Neural cell (in vitro differentiated cells): ENCODE data around the gene TMEM120A. TPM values are rescaled to one million over a fixed set of nuclear protein-coding genes. Genes with fewer than 3 reads are reported as not detected.

Source experiments
- H2AFZ ChIP-seq: fragments of 200-600, 300-800 bp; sonication (generic), shearing (Covaris generic); 2 replicates; pipeline ENCODE4 v1.6.0; 2014; ENCODE audit warnings: low read depth, mild to moderate bottlenecking, antibody characterized with exemption, low read length, moderate library complexity
- H3F3A ChIP-seq: fragments of 200-600 bp; shearing (Covaris generic); 2 replicates; pipeline ENCODE4 v1.6.1; 2016; ENCODE audit warnings: mild to moderate bottlenecking, moderate library complexity, mixed read lengths, antibody characterized with exemption, low read length; ENCODE audit not compliant: insufficient read depth, poor library complexity, severe bottlenecking
- H3K27ac ChIP-seq: fragments of 200-600, 300-800 bp; sonication (generic), shearing (Covaris generic); 2 replicates; pipeline ENCODE4 v1.5.1; 2014; ENCODE audit warnings: mild to moderate bottlenecking, low read length, moderate library complexity
- H3K27me3 ChIP-seq: fragments of 300-800, 200-600 bp; sonication (generic), shearing (Covaris generic); 2 replicates; pipeline ENCODE4 v1.6.0; 2014; ENCODE audit warnings: mild to moderate bottlenecking, low read depth, low read length, moderate library complexity; ENCODE audit not compliant: insufficient read depth
- H3K36me3 ChIP-seq: fragments of 300-800, 200-600 bp; sonication (generic), shearing (Covaris generic); 2 replicates; pipeline ENCODE4 v1.5.1; 2014; ENCODE audit warnings: mild to moderate bottlenecking, antibody characterized with exemption, low read length, moderate library complexity; ENCODE audit not compliant: insufficient read depth
- H3K4me2 ChIP-seq: fragments of 300-800, 200-600 bp; sonication (generic), shearing (Covaris generic); 2 replicates; pipeline ENCODE4 v1.6.0; 2014; ENCODE audit warnings: mild to moderate bottlenecking, low read length
- H3K4me3 ChIP-seq: fragments of 300-800, 200-600 bp; sonication (generic), shearing (Covaris generic); 2 replicates; pipeline ENCODE4 v1.5.1; 2014; ENCODE audit warnings: mild to moderate bottlenecking, low read length, moderate library complexity
- H3K79me2 ChIP-seq: fragments of 200-600 bp; shearing (Covaris generic); replicated peaks from 2 replicates; pipeline ENCODE4 v1.6.0; 2014; ENCODE audit warnings: mild to moderate bottlenecking, low read length, moderate library complexity; ENCODE audit not compliant: insufficient read depth
- H3K9ac ChIP-seq: fragments of 300-800, 200-600 bp; sonication (generic), shearing (Covaris generic); 2 replicates; pipeline ENCODE4 v1.6.1; 2016; ENCODE audit warnings: mild to moderate bottlenecking, low read length, mixed read lengths
- H3K9me2 ChIP-seq: fragments of 200-600 bp; shearing (Covaris generic); 2 replicates; pipeline ENCODE4 v1.6.1; 2016; ENCODE audit warnings: mild to moderate bottlenecking, low read length, mixed read lengths; ENCODE audit not compliant: insufficient read depth
- H3K9me3 ChIP-seq: fragments of 200-600, 300-800 bp; sonication (generic), shearing (Covaris generic); 2 replicates; pipeline ENCODE4 v1.6.1; 2016; ENCODE audit warnings: mild to moderate bottlenecking, mixed run types, low read length, moderate library complexity, mixed read lengths
- H4K20me1 ChIP-seq: fragments of 200-600 bp; shearing (Covaris generic); 2 replicates; pipeline ENCODE4 v1.6.1; 2016; ENCODE audit warnings: mild to moderate bottlenecking, mixed run types; ENCODE audit not compliant: insufficient read depth
- CTCF ChIP-seq: fragments of 450-650 bp; IDR thresholded peaks from 2 replicates; pipeline ENCODE4 v1.5.1; 2014; ENCODE audit warnings: antibody characterized with exemption, mild to moderate bottlenecking, moderate library complexity; ENCODE audit not compliant: poor library complexity, severe bottlenecking
- EP300 ChIP-seq: fragments of 450-650 bp; conservative IDR thresholded peaks from 2 replicates; pipeline ENCODE4 v1.6.1; 2014; ENCODE audit warnings: antibody characterized with exemption, mild to moderate bottlenecking, moderate library complexity; ENCODE audit not compliant: poor library complexity, severe bottlenecking
- EZH2 ChIP-seq: fragments of 200-600, 300-800 bp; shearing (Covaris generic), sonication (generic); IDR thresholded peaks from 2 replicates; pipeline ENCODE4 v1.6.1; 2014; ENCODE audit warnings: antibody characterized with exemption, low read length, borderline replicate concordance, mild to moderate bottlenecking; ENCODE audit not compliant: insufficient read depth, poor library complexity, severe bottlenecking
- MXI1 ChIP-seq: fragments of 450-650 bp; conservative IDR thresholded peaks from 2 replicates; pipeline ENCODE4 v1.6.1; 2014; ENCODE audit warnings: antibody characterized with exemption, mild to moderate bottlenecking; ENCODE audit not compliant: poor library complexity, severe bottlenecking
- POLR2AphosphoS5 ChIP-seq: IDR thresholded peaks from 2 replicates; pipeline ENCODE4 v1.6.1; 2012
- RAD21 ChIP-seq: fragments of 450-650 bp; conservative IDR thresholded peaks from 2 replicates; pipeline ENCODE4 v1.6.1; 2014; ENCODE audit warnings: antibody characterized with exemption, mild to moderate bottlenecking, moderate library complexity
- REST ChIP-seq: IDR thresholded peaks from 2 replicates; pipeline ENCODE4 v1.6.1; 2012; ENCODE audit warnings: borderline replicate concordance
- SMC3 ChIP-seq: fragments of 450-650 bp; conservative IDR thresholded peaks from 2 replicates; pipeline ENCODE4 v1.6.1; 2014; ENCODE audit warnings: antibody characterized with exemption, mild to moderate bottlenecking, moderate library complexity; ENCODE audit not compliant: poor library complexity
- TAF1 ChIP-seq: IDR thresholded peaks from 2 replicates; pipeline ENCODE4 v1.6.1; 2012; ENCODE audit warnings: low read depth
- polyA plus RNA-seq: library from polyadenylated mRNA; depleted of rRNA; stranded (reverse); fragments of >200 nt; gene quantifications from 2 replicates; pipeline ENCODE4 v1.2.3, GENCODE V29; 2014

The TMEM120A gene
- polyA plus RNA-seq, 1 donor from 2014 or later, result 39.1 TPM

- H3K4me2 ChIP-seq, result no peak overlapping the region
- H3K9ac ChIP-seq, result no peak overlapping the region
- no peak overlapping the region for H3K27ac ChIP-seq
- no peak overlapping the region for H3K4me3 ChIP-seq
- H3K27me3 ChIP-seq, result no peaks in the 10 kb centered on the region
- TF ChIP-seq EP300 (no peak), REST (no peak), CTCF (no peak), RAD21 (no peak), EZH2 (no peak), TAF1 (no peak), MXI1 (no peak)
- no peaks in the 10 kb centered on the region for H3K36me3 ChIP-seq
- no peak overlapping the region for H2AFZ ChIP-seq
- H3F3A ChIP-seq, result no peaks in the 10 kb centered on the region
- no peaks in the 10 kb centered on the region for H3K9me2 ChIP-seq
- H3K79me2 ChIP-seq, result no peaks in the 10 kb centered on the region
- H3K9me3 ChIP-seq, result no peaks in the 10 kb centered on the region
- no peaks in the 10 kb centered on the region for H4K20me1 ChIP-seq
These were observed 13.3 kb downstream of the TMEM120A start for GRCh38 chr7:75981203-75981452.

- Histone ChIP-seq H3K9me3 (no peaks in the 10 kb centered on the region), H3K4me2 (no peak overlapping the region), H3K36me3 (no peaks in the 10 kb centered on the region), H3F3A (no peaks in the 10 kb centered on the region), H4K20me1 (no peaks in the 10 kb centered on the region), H3K79me2 (no peaks in the 10 kb centered on the region), H3K4me3 (no peak overlapping the region), H3K27me3 (no peaks in the 10 kb centered on the region), H3K9me2 (no peaks in the 10 kb centered on the region), H2AFZ (no peak overlapping the region), H3K9ac (no peak overlapping the region), H3K27ac (no peak overlapping the region)
- TF ChIP-seq REST, result no peak
- no peak for TF ChIP-seq TAF1
- no peak for TF ChIP-seq SMC3
- TF ChIP-seq POLR2AphosphoS5, result no peak
These were observed 13.8 kb downstream of the TMEM120A start for GRCh38 chr7:75980430-75981202.
